Nephron (organoid): ENCODE results near the gene ZNF423.

Source experiments
- H3K27ac Mint-ChIP-seq, 3 experiments: 2 replicates each; pipeline ENCODE4 v1.8.0; 2020; ENCODE audit warnings: mixed read lengths in 3 of 3, mild to moderate bottlenecking in 2 of 3, moderate library complexity in 1 of 3
- H3K27me3 Mint-ChIP-seq: 2 replicates; pipeline ENCODE4 v1.8.0; 2021; ENCODE audit warnings: low read depth, mild to moderate bottlenecking, moderate library complexity, mixed read lengths
- H3K36me3 Mint-ChIP-seq: 2 replicates; pipeline ENCODE4 v1.8.0; 2020; ENCODE audit warnings: low read depth, mixed read lengths
- H3K4me1 Mint-ChIP-seq: 2 replicates; pipeline ENCODE4 v1.8.0; 2020; ENCODE audit warnings: mixed read lengths
- H3K4me3 Mint-ChIP-seq, 3 experiments: 2 replicates each; pipeline ENCODE4 v1.8.0; 2020; ENCODE audit warnings: mild to moderate bottlenecking in 3 of 3, mixed read lengths in 3 of 3, moderate library complexity in 2 of 3
- H3K9me3 Mint-ChIP-seq: 2 replicates; pipeline ENCODE4 v1.8.0; 2020; ENCODE audit warnings: mixed read lengths
- CTCF ChIP-seq, 3 experiments: fragments of 200-600 bp; sonication (generic); IDR thresholded peaks; one replicate each; pipeline ENCODE4 v1.5.0; 2021; ENCODE audit warnings: antibody characterized with exemption in 3 of 3; ENCODE audit not compliant: unreplicated experiment in 3 of 3

The ZNF423 gene

GRCh38 chr16:49824593-49824992 lies 31.3 kb downstream of the ZNF423 start:
- peaks cover 9% of the 10 kb centered on the region for H3K36me3 Mint-ChIP-seq
- TF ChIP-seq CTCF (IDR thresholded peaks at IDR 0.05; ENCODE audit: unreplicated experiment in 3 of 3), result no peak
- H3K27me3 Mint-ChIP-seq, result no peaks in the 10 kb centered on the region
- no peaks in the 10 kb centered on the region for H3K9me3 Mint-ChIP-seq
- peaks cover 73% of the 10 kb centered on the region for H3K4me1 Mint-ChIP-seq
- H3K27ac Mint-ChIP-seq, result peak overlapping the region; percentile 63 to 81 (median 65)
- H3K4me3 Mint-ChIP-seq, result peak overlapping the region in 1 of 3 experiments; percentile 31

GRCh38 chr16:49822649-49823370 lies 33.1 kb downstream of the ZNF423 start:
- peaks cover 58% of the 10 kb centered on the region for H3K4me1 Mint-ChIP-seq
- H3K27me3 Mint-ChIP-seq, result no peaks in the 10 kb centered on the region
- H3K9me3 Mint-ChIP-seq, result no peaks in the 10 kb centered on the region
- no peak for TF ChIP-seq CTCF (IDR thresholded peaks at IDR 0.05; ENCODE audit: unreplicated experiment in 3 of 3)
- peaks cover 13% of the 10 kb centered on the region for H3K36me3 Mint-ChIP-seq
- H3K27ac Mint-ChIP-seq, result peak overlapping the region in 2 of 3 experiments; percentile 14 to 66
- no peak overlapping the region for H3K4me3 Mint-ChIP-seq

GRCh38 chr16:49821614-49822282 lies 34.2 kb downstream of the ZNF423 start:
- H3K4me3 Mint-ChIP-seq, result no peak overlapping the region
- H3K4me1 Mint-ChIP-seq, result peaks cover 59% of the 10 kb centered on the region
- peak overlapping the region; percentile 40 to 81 (median 62) for H3K27ac Mint-ChIP-seq
- no peak for TF ChIP-seq CTCF (IDR thresholded peaks at IDR 0.05; ENCODE audit: unreplicated experiment in 3 of 3)
- no peaks in the 10 kb centered on the region for H3K27me3 Mint-ChIP-seq
- peaks cover 23% of the 10 kb centered on the region for H3K36me3 Mint-ChIP-seq
- no peaks in the 10 kb centered on the region for H3K9me3 Mint-ChIP-seq

- peaks cover 59% of the 10 kb centered on the region for H3K4me1 Mint-ChIP-seq
- H3K27me3 Mint-ChIP-seq, result no peaks in the 10 kb centered on the region
- H3K36me3 Mint-ChIP-seq, result peaks cover 23% of the 10 kb centered on the region
- H3K27ac Mint-ChIP-seq, result peak overlapping the region in 2 of 3 experiments; percentile 40 to 81
- H3K4me3 Mint-ChIP-seq, result no peak overlapping the region
- TF ChIP-seq CTCF (IDR thresholded peaks at IDR 0.05; ENCODE audit: unreplicated experiment in 3 of 3), result no peak
- no peaks in the 10 kb centered on the region for H3K9me3 Mint-ChIP-seq
Measured at GRCh38 chr16:49821156-49821555, 34.8 kb downstream of the ZNF423 start.

GRCh38 chr16:49817754-49818507 lies 38.0 kb downstream of the ZNF423 start:
- no peak for TF ChIP-seq CTCF (IDR thresholded peaks at IDR 0.05; ENCODE audit: unreplicated experiment in 3 of 3)
- peaks cover 23% of the 10 kb centered on the region for H3K36me3 Mint-ChIP-seq
- H3K4me3 Mint-ChIP-seq, result no peak overlapping the region
- H3K27me3 Mint-ChIP-seq, result no peaks in the 10 kb centered on the region
- H3K4me1 Mint-ChIP-seq, result peaks cover 53% of the 10 kb centered on the region
- H3K27ac Mint-ChIP-seq, result no peak overlapping the region
- H3K9me3 Mint-ChIP-seq, result no peaks in the 10 kb centered on the region
